DND-41 (cell line): ENCODE results near the gene DCAF11.

Experiments used
- EZH2 ChIP-seq: IDR thresholded peaks from 3 replicates; pipeline ENCODE4 v1.6.1; 2012; ENCODE audit warnings: borderline replicate concordance, low read depth, mild to moderate bottlenecking, moderate library complexity, low read length, inconsistent platforms; ENCODE audit not compliant: severe bottlenecking
- TF ChIP-seq, protein P1 (sequence below): IDR thresholded peaks from 2 replicates; pipeline ENCODE4 v1.5.1; 2012; ENCODE audit warnings: borderline replicate concordance, low read length, moderate library complexity, mild to moderate bottlenecking; ENCODE audit not compliant: poor library complexity, severe bottlenecking; ENCODE audit errors: extremely low read depth

GRCh38 chr14:24102357-24103048 is 12.1 kb upstream of the DCAF11 start:
- TF ChIP-seq, protein P1, sequence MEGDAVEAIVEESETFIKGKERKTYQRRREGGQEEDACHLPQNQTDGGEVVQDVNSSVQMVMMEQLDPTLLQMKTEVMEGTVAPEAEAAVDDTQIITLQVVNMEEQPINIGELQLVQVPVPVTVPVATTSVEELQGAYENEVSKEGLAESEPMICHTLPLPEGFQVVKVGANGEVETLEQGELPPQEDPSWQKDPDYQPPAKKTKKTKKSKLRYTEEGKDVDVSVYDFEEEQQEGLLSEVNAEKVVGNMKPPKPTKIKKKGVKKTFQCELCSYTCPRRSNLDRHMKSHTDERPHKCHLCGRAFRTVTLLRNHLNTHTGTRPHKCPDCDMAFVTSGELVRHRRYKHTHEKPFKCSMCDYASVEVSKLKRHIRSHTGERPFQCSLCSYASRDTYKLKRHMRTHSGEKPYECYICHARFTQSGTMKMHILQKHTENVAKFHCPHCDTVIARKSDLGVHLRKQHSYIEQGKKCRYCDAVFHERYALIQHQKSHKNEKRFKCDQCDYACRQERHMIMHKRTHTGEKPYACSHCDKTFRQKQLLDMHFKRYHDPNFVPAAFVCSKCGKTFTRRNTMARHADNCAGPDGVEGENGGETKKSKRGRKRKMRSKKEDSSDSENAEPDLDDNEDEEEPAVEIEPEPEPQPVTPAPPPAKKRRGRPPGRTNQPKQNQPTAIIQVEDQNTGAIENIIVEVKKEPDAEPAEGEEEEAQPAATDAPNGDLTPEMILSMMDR: no peak
- no peak for TF ChIP-seq EZH2
